HG02798 (cell line): ENCODE measurements around the gene C1S.
"Not testable (repeated sequence)": the region's sequence is repeated elsewhere in the genome, so short reads cannot be mapped to it uniquely, and the experiment has no call there.

Experiments
- ATAC-seq: cut with Tn5 transposase; IDR thresholded peaks from one replicate; pipeline ENCODE4 v1.9.1; 2021; ENCODE audit warnings: mild to moderate bottlenecking; ENCODE audit not compliant: unreplicated experiment, poor library complexity

C1S gene

DNA sequence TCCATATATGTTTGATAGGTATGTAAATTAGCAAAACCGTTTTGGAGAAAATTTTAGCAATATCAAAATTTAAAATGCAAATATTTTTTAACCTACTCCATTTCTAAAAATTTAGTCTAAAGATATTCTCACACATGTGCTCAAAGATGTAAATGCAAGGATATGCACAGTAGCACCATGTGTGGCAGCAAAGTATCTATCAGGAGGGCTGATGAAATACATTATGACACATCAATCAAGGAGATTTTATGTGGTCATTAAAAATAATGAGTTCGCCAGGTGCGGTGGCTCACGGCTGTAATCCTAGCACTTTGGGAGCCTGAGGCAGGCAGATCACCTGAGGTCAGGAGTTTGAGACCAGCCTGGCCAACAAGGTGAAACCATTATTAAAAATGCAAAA is 39.7 kb downstream of the C1S start:
- ATAC-seq = no peak

- ATAC-seq = no peak
Observed at GRCh38 chr12:7101047-7101693, 40.7 kb downstream of the C1S start.

DNA sequence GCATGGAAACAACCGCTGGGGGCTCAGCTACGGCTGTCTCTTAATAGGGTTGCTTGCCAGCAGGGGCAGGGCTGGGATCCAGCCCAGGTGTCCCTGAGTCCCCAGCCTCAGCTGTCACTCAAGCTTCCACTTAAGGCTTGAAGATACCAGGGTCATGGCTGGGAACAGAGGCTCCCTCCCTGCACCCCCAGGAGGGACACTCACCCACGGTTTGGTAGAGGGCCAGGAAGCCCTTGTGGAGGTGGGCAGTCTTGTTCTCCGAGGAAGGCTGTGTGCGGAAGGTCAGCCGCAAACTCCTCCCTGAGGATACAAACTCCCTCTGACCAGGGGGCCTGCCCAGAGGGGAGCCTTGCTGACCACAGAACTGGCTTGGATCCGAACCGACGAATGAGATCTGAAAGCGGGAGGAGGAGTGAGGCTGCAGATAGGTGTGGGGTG is 41.2 kb downstream of the C1S start:
- ATAC-seq = no peak

DNA sequence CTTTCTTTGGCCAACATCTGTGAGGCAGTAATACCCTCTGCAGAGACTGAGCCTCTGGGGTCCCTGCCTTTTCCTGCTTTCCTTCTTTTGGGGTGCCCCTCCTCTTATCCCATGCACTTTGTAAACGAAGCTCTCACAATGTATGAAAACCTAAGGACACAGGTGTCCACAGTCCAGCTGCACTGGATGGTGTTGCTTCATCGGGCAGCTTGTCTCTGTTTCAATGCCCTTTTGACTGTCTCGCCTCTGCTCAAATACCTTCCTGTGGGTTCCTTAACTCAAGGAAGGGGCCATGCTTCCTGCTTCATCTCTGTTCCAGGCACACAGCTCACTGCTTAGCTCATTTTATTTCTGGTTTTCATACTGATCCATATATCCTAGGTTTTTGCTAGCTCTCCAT is 42.1 kb downstream of the C1S start:
- no peak for ATAC-seq

DNA sequence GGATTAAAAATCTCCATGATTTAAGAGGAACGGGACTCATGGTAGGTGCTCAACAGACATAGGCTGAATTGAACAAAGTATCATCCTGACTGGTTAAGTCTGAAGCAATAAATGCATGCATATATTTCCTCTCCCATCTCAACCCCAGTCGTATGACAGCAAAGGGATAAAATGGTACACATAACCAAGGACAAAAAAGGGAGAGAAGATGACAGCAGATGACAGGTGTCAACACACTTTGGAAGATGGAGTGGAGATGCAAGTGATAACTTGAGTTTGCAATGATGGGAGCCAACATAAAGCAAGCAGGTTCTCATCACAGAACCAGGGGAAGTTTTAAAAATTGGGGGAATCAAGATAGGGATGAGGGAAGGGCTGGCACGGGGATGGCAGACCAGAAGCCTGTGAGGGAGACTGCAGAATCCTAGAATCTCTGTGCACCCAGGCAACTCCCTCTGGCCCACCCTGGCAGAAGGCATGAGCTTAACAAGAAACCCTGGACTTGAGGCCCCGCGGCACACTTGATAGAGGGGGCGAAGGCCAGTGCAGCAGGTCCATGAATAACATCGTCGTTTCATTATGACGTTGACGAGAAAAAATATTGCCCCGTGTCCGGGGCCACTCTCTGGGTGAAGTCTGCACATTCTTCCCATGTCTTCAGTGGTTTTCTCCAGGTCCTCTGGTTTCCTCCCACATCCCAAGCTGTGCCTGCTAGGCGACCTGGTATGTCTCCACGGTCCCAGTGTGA is 43.5 kb downstream of the C1S start:
- no peak for ATAC-seq

- no peak for ATAC-seq
Observed at GRCh38 chr12:7106082-7106481, 45.6 kb downstream of the C1S start.

DNA sequence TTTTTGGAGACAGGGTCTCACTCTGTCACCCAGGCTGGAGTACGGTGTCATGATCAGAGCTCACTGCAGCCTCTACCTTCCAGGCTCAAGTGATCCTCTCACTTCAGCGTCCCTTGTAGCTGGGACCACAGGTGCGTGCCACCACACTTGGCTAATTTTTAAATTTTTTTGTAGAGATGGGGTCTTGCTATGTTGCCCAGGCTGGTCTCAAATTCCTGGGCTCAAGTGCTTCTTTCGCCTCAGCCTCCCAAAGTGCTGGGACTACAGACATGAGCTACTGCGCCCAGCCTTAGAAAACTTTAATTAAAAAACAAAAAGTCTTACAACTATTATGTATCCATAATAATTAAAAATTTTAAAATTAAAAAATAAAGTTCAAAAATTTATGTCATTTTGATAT is 46.7 kb downstream of the C1S start:
- not testable (repeated sequence) for ATAC-seq

GRCh38 chr12:7107636-7108002 is 47.1 kb downstream of the C1S start:
- ATAC-seq = no peak

GRCh38 chr12:7108003-7108795 is 47.7 kb downstream of the C1S start:
- ATAC-seq = peak; percentile 93

GRCh38 chr12:7108796-7109571 is 48.5 kb downstream of the C1S start, which contains the start of gene C1RL:
Gene C1RL, minus strand, starts transcription at chr12:7109214. Its CDS starts 34 bp downstream, at chr12:7109180.
- peak; percentile 39 for ATAC-seq

GRCh38 chr12:7109572-7109920 is 49.0 kb downstream of the C1S start:
- no peak for ATAC-seq

DNA sequence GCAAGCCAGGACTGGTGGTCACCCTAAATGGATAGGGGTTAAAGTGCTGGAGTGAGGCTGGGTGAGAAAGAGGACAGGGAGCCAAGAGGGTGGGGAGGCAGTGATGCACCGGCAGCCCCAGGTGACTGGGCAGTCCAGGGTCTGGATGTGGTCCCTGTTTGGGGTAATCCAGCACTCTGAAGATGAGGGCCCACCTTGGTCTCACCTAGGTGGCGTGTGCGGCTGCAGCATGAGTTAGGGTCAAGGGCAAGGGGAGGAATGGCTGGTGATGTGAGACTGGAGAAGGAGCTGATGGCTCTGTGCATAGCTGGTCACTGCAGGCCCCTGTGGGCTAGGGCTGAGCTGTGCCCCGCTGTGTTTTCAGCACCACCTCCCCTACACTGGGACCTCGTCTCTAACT is 50.1 kb downstream of the C1S start:
- no peak for ATAC-seq

DNA sequence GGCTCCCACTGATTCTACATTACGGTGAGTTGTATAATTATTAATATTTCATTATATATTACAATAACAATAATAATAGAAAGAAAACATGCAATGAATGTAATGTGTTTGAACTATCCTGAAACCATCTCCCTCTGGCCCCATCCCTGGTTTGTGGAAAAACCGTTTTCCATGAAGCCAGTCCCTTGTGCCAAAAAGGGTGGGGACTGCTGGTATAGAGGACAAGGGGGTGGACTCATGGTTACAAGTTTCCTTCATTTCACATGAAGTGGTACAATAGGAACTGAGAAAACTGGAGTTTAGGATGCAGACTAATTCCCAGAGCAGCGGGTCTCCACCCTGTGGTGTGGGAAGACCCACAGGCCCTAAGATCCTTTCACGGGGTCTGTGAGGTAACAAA is 51.5 kb downstream of the C1S start:
- no peak for ATAC-seq

DNA sequence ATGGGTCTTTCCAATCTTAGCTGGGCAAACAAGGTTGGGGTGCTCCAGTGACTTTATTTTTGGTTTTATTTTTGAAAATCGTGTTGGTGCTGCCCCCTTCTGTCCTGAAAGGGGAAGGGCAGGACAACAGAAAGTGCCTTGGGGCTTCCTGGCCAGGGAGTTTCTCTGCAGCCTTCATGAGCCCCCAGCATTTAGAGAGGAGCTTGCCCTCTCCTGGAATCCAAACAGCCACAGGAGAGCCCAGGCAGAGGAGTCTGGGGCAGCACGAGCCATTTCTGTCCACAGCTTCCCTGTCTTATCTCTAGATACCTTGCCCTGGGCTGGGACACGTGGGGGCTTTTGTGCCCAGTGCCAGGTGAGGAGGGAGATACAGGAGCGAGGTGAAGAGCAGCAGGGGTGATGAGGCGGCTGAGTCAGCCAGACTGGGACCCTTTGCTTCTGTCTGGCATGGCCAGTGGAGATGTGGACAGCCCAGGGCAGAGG is 52.9 kb downstream of the C1S start:
- no peak for ATAC-seq

DNA sequence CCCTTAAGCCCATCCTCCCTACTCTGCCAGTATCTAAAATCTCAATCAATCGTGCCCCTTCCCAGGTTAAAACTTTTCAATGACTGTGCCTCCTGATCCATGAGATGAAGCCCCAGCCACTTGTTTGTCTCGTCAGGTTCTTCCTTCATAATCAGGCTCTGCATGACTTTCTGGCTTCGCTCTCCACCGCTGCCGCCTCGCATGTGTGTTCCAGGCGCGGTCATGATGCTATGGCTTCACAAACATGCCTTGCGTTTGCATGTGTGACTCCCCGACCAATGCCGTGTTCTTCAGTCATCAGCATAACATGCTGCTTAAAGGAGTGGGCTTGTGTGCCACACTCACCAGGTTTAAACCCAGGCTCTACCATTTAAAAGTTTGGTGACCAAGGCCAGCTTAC is 53.5 kb downstream of the C1S start:
- ATAC-seq = no peak

GRCh38 chr12:7114851-7115250 is 54.3 kb downstream of the C1S start:
- ATAC-seq = no peak

DNA sequence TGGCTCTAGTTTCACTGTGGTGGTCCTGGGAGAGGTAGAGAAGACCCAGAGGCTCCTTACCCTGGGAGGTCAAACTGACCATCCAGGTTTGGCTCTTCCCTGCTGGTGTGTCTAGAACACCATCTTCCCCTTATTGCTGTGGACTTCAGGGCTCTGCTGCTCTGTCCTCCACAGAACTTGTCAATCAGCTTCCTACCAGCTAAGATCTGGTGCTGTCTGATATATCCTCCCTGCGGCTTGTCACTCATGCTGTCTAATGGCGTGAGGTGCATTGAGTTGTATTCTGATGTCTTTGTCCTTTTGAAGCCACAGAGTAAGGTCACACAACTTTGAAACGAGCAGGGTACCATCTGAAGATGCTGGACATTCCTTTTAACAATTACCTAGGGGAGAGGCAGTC is 55.7 kb downstream of the C1S start:
- ATAC-seq = no peak

DNA sequence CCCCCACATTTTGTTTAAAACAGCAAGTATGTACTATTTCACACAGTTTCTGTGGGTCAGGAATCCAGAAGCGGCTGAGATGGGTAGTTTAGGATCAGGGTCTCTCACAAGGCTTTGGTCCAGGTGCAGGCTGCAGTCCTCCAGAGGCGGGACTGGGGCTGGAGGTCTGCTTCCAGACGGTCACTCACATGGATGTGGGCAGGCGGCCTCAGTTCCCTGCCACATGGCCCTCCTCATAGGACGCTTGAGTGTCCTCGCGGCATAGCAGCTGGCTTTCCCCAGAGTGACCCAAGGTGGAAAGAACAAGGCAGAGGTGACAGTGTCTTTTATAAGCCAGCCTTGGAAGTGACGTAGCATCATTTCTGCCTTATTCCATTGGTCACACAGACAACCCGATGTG is 56.4 kb downstream of the C1S start:
- no peak for ATAC-seq

- ATAC-seq = no peak
Observed at GRCh38 chr12:7117670-7118069, 57.2 kb downstream of the C1S start.

- ATAC-seq = no peak
Observed at GRCh38 chr12:7118881-7119280, 58.4 kb downstream of the C1S start.
